Kidney (tissue), 14 donors: ENCODE results near the gene IFT27. TPM values are rescaled to one million over a fixed set of nuclear protein-coding genes. Genes with fewer than 3 reads are reported as not detected.
A peak's percentile ranks its signal among the peaks of the same experiment; 100 is the strongest.

Experiments
- DNase-seq, 5 donors: peaks; one replicate each; pipeline ENCODE4 v3.0.0-alpha.2; 2013 to 2020
- FAIRE-seq: peaks from 2 replicates; lab custom pipeline; 2012; peaks lifted over from hg19 to GRCh38; lab: Jason Lieb, UNC
- H3K27ac ChIP-seq, 2 donors: one replicate each; pipeline ENCODE4 v1.7.0; 2013; ENCODE audit warnings: low read depth in 2 of 2, low read length in 2 of 2, inconsistent platforms in 1 of 2
- H3K27me3 ChIP-seq: one replicate; pipeline ENCODE4 v1.7.1; 2013; ENCODE audit warnings: low read length, inconsistent platforms; ENCODE audit not compliant: control insufficient read depth, insufficient read depth
- H3K36me3 ChIP-seq, 3 donors: one replicate each; pipeline versions ENCODE4 v1.7.0 to v1.7.1; 2013; ENCODE audit warnings: low read length in 3 of 3, control low read depth in 1 of 3, inconsistent platforms in 1 of 3; ENCODE audit not compliant: insufficient read depth in 3 of 3, control insufficient read depth in 2 of 3
- H3K4me1 ChIP-seq, 3 donors: one replicate each; pipeline versions ENCODE4 v1.7.0 to v1.7.1; 2013; ENCODE audit warnings: low read length in 3 of 3, inconsistent platforms in 1 of 3, low read depth in 1 of 3; ENCODE audit not compliant: control insufficient read depth in 2 of 3, insufficient read depth in 2 of 3
- H3K4me3 ChIP-seq, 3 donors: one replicate each; pipeline versions ENCODE4 v1.7.0 to v1.8.1; 2013; ENCODE audit warnings: low read length in 3 of 3, control low read depth in 1 of 3, inconsistent platforms in 1 of 3
- H3K9ac ChIP-seq, 3 donors: one replicate each; pipeline versions ENCODE4 v1.7.0 to v1.7.1; 2013; ENCODE audit warnings: low read length in 3 of 3, control low read depth in 1 of 3, inconsistent platforms in 1 of 3
- H3K9me3 ChIP-seq, 3 donors: one replicate each; pipeline versions ENCODE4 v1.7.0 to v1.7.1; 2013; ENCODE audit warnings: low read length in 3 of 3, control low read depth in 1 of 3, inconsistent platforms in 1 of 3; ENCODE audit not compliant: control insufficient read depth in 2 of 3, insufficient read depth in 1 of 3
- CTCF ChIP-seq: IDR thresholded peaks from 3 replicates; pipeline ENCODE4 v1.5.1; 2012; ENCODE audit warnings: mild to moderate bottlenecking, moderate library complexity, borderline replicate concordance; ENCODE audit not compliant: insufficient read depth; ENCODE audit errors: extremely low read depth
- intact Hi-C: fragments of 100-400 bp; cut with DNase I; formaldehyde crosslinking; loops from one replicate; pipeline ENCODE4 v1.11.1; 2022
- polyA plus RNA-seq: library from polyadenylated mRNA; stranded (reverse); fragments of 350-450 nt; fragmentation: Illumina TruSeq; extraction: RNeasy Lipid Tissue Mini Kit (QIAGEN cat#74804); gene quantifications from one replicate; pipeline ENCODE4 v1.2.3, GENCODE V29; 2014; ENCODE audit warnings: low read depth, low replicate concordance; ENCODE audit not compliant: insufficient read depth
- total RNA-seq: library from RNA; stranded (reverse); fragmentation: NEBNext Ultra II Directional; extraction: Animal tissue kit (Norgen Biotek cat#: 25700); gene quantifications from one replicate; pipeline ENCODE4 v1.2.1, GENCODE V29; 2021
- donor health status: control.
- donor health status: control.
- donor health status: control.
- donor health status: control.
- donor health status: control.
- donor health status: DM: yes; HTN: yes; CAD: no.
- donor health status: Normal renal cell carcinoma (clear cell type).

Gene IFT27
- total and polyA plus RNA-seq, 2 donors from 2014 or later, result 33.1 to 52.7 TPM

- no peak for TF ChIP-seq CTCF
- Histone ChIP-seq H3K27ac (no peak overlapping the region), H3K9ac (no peak overlapping the region), H3K4me3 (no peak overlapping the region), H3K4me1 (no peaks in the 10 kb centered on the region), H3K36me3 (no peaks in the 10 kb centered on the region), H3K9me3 (no peaks in the 10 kb centered on the region), H3K27me3 (peaks cover 2% of the 10 kb centered on the region)
- intact Hi-C loops, result no loop called here
- DNase-seq, result peak in 2 of 5 donors; percentile 20 to 21
- no peak for FAIRE-seq
These were observed 50.4 kb downstream of the IFT27 start for GRCh38 chr22:36725366-36726006.

- no peak overlapping the region for H3K27ac ChIP-seq
- FAIRE-seq, result no peak
- H3K36me3 ChIP-seq, result no peaks in the 10 kb centered on the region
- intact Hi-C loops, result no loop called here
- H3K9me3 ChIP-seq, result no peaks in the 10 kb centered on the region
- H3K4me3 ChIP-seq, result no peak overlapping the region
- no peaks in the 10 kb centered on the region for H3K4me1 ChIP-seq
- no peak for TF ChIP-seq CTCF
- no peak overlapping the region for H3K9ac ChIP-seq
- DNase-seq, result no peak
- peaks cover 2% of the 10 kb centered on the region for H3K27me3 ChIP-seq
These were observed 51.1 kb downstream of the IFT27 start for GRCh38 chr22:36724836-36725235.

- Histone ChIP-seq H3K36me3 (no peaks in the 10 kb centered on the region), H3K4me3 (no peak overlapping the region), H3K4me1 (no peaks in the 10 kb centered on the region), H3K9ac (no peak overlapping the region), H3K27ac (no peak overlapping the region), H3K27me3 (no peaks in the 10 kb centered on the region), H3K9me3 (no peaks in the 10 kb centered on the region)
- DNase-seq, result no peak
- no peak for FAIRE-seq
- TF ChIP-seq CTCF, result no peak
- intact Hi-C loops, result no loop called here
These were observed 53.9 kb downstream of the IFT27 start for GRCh38 chr22:36722055-36722454.

GRCh38 chr22:36715647-36716046, 60.3 kb downstream of the IFT27 start:
- Histone ChIP-seq H3K36me3 (no peaks in the 10 kb centered on the region), H3K27me3 (no peaks in the 10 kb centered on the region), H3K9me3 (no peaks in the 10 kb centered on the region), H3K9ac (no peak overlapping the region), H3K4me1 (no peaks in the 10 kb centered on the region), H3K27ac (no peak overlapping the region), H3K4me3 (no peak overlapping the region)
- intact Hi-C loops, result no loop called here
- no peak for DNase-seq
- no peak for FAIRE-seq
- no peak for TF ChIP-seq CTCF
